OCI-LY3 (cell line): ENCODE data around the gene CMIP.

ENCODE experiments used
- H2AFZ ChIP-seq: fragments of 200-600, 300-600 bp; shearing (Covaris generic); 2 replicates; pipeline ENCODE4 v1.6.0; 2014; ENCODE audit warnings: antibody characterized with exemption, low read depth, low read length
- H3K27ac ChIP-seq: fragments of 200-600, 300-600 bp; sonication (generic); 2 replicates; pipeline ENCODE4 v1.5.1; 2014; ENCODE audit warnings: mild to moderate bottlenecking, low read length, moderate library complexity, mixed read lengths
- H3K27me3 ChIP-seq: fragments of 200-600, 300-600 bp; sonication (generic); 2 replicates; pipeline ENCODE4 v1.6.1; 2014; ENCODE audit warnings: low read depth, low read length, mixed read lengths
- H3K36me3 ChIP-seq: fragments of 200-600, 300-600 bp; sonication (generic); replicated peaks from 2 replicates; pipeline ENCODE3; 2014; ENCODE audit warnings: low read depth, low read length, mixed read lengths
- H3K4me1 ChIP-seq: fragments of 300-600, 200-600 bp; sonication (generic); 2 replicates; pipeline ENCODE4 v1.6.1; 2014; ENCODE audit warnings: low read length, mixed read lengths
- H3K4me2 ChIP-seq: fragments of 200-600, 300-600 bp; sonication (generic); 2 replicates; pipeline ENCODE4 v1.6.1; 2014; ENCODE audit warnings: low read length, mixed read lengths
- H3K4me3 ChIP-seq: fragments of 300-600, 200-600 bp; sonication (generic); 2 replicates; pipeline ENCODE4 v1.5.1; 2014; ENCODE audit warnings: antibody characterized with exemption, mild to moderate bottlenecking, low read length, moderate library complexity
- H3K79me2 ChIP-seq: fragments of 300-600, 200-600 bp; shearing (Covaris generic); 2 replicates; pipeline ENCODE4 v1.6.1; 2014; ENCODE audit warnings: mild to moderate bottlenecking, low read length, mixed read lengths
- H3K9ac ChIP-seq: fragments of 300-600, 200-600 bp; shearing (Covaris generic); 2 replicates; pipeline ENCODE4 v1.6.0; 2014; ENCODE audit warnings: mild to moderate bottlenecking, low read length, moderate library complexity
- H3K9me3 ChIP-seq: fragments of 200-600, 300-600 bp; shearing (Covaris generic); 2 replicates; pipeline ENCODE4 v1.6.1; 2014; ENCODE audit warnings: low read length, mixed read lengths; ENCODE audit not compliant: insufficient read depth
- H4K20me1 ChIP-seq: fragments of 200-600, 300-600 bp; sonication (generic); 2 replicates; pipeline ENCODE4 v1.6.1; 2016; ENCODE audit warnings: low read length, mixed read lengths; ENCODE audit not compliant: insufficient read depth
- CTCF ChIP-seq: fragments of 200-600, 300-600 bp; sonication (generic); IDR thresholded peaks from 2 replicates; pipeline ENCODE4 v1.5.1; 2014; ENCODE audit warnings: antibody characterized with exemption, low read length, low read depth
- EZH2phosphoT487 ChIP-seq: fragments of 200-600 bp; shearing (Covaris generic); IDR thresholded peaks from 2 replicates; pipeline ENCODE4 v1.6.1; 2018; ENCODE audit warnings: antibody characterized with exemption, mixed run types, low read depth

The CMIP gene

GRCh38 chr16:81693744-81694303 lies 249.2 kb downstream of the CMIP start:
- no peak overlapping the region for H3K27ac ChIP-seq
- H3K27me3 ChIP-seq = no peaks in the 10 kb centered on the region
- no peaks in the 10 kb centered on the region for H3K4me1 ChIP-seq
- no peaks in the 10 kb centered on the region for H4K20me1 ChIP-seq
- no peak overlapping the region for H3K9ac ChIP-seq
- no peak overlapping the region for H2AFZ ChIP-seq
- H3K79me2 ChIP-seq = no peaks in the 10 kb centered on the region
- no peaks in the 10 kb centered on the region for H3K9me3 ChIP-seq
- H3K36me3 ChIP-seq = peaks cover 22% of the 10 kb centered on the region
- H3K4me3 ChIP-seq = no peak overlapping the region
- no peak overlapping the region for H3K4me2 ChIP-seq
- no peak for TF ChIP-seq EZH2phosphoT487
- TF ChIP-seq CTCF = no peak

GRCh38 chr16:81694494-81695280 lies 250.1 kb downstream of the CMIP start:
- no peaks in the 10 kb centered on the region for H4K20me1 ChIP-seq
- H3K79me2 ChIP-seq = no peaks in the 10 kb centered on the region
- no peak overlapping the region for H3K4me2 ChIP-seq
- no peak overlapping the region for H2AFZ ChIP-seq
- H3K4me3 ChIP-seq = no peak overlapping the region
- H3K27me3 ChIP-seq = no peaks in the 10 kb centered on the region
- no peaks in the 10 kb centered on the region for H3K4me1 ChIP-seq
- no peak overlapping the region for H3K9ac ChIP-seq
- H3K9me3 ChIP-seq = no peaks in the 10 kb centered on the region
- TF ChIP-seq EZH2phosphoT487 = no peak
- no peak for TF ChIP-seq CTCF
- H3K36me3 ChIP-seq = peaks cover 22% of the 10 kb centered on the region
- H3K27ac ChIP-seq = no peak overlapping the region

GRCh38 chr16:81695321-81696165 lies 250.9 kb downstream of the CMIP start:
- Histone ChIP-seq H3K4me2 (no peak overlapping the region), H3K27me3 (no peaks in the 10 kb centered on the region), H4K20me1 (no peaks in the 10 kb centered on the region), H2AFZ (no peak overlapping the region), H3K9me3 (no peaks in the 10 kb centered on the region), H3K36me3 (peaks cover 25% of the 10 kb centered on the region), H3K9ac (no peak overlapping the region), H3K4me3 (no peak overlapping the region), H3K27ac (no peak overlapping the region), H3K4me1 (no peaks in the 10 kb centered on the region), H3K79me2 (no peaks in the 10 kb centered on the region)
- no peak for TF ChIP-seq CTCF
- no peak for TF ChIP-seq EZH2phosphoT487
